K562 (cell line): ENCODE measurements around the gene THAP12. TPM values are rescaled to one million over a fixed set of nuclear protein-coding genes. Genes with fewer than 3 reads are reported as not detected.
A peak's percentile ranks its signal among the peaks of the same experiment; 100 is the strongest.

Experiments used
- ATAC-seq: fragments of 200-7000 bp; cut with Tn5 transposase; 3 replicates; pipeline ENCODE4 v1.9.1; 2020; ENCODE audit warnings: moderate library complexity
- BruUV-seq: library from RNA; stranded (reverse); fragments of 400-500 nt; replicated peaks from 2 replicates; lab custom pipeline; 2021; lab: Mats Ljungman, UMichigan
- CTCF ChIA-PET: fragments of 300-600 bp; formaldehyde crosslinking; extraction: SDS; loops from one replicate; lab custom pipeline; 2021; ENCODE audit warnings: low intra/inter-chr PET ratio; lab: Yijun Ruan, JAX
- POLR2A ChIA-PET: fragments of 300-600, 350-650 bp; sonication (Branson Sonifier 250); formaldehyde crosslinking; extraction: SDS; loops from one replicate; lab custom pipeline; 2021; ENCODE audit warnings: antibody characterized with exemption, inconsistent platforms; lab: Yijun Ruan, JAX
- DNase-seq, 4 experiments: peaks; one replicate each; pipeline versions ENCODE4 v3.0.0 to v3.0.0-alpha.2; 2011 to 2018; ENCODE audit warnings: low spot score in 3 of 4, mixed read lengths in 3 of 4; ENCODE audit errors: extremely low read depth in 1 of 4
- FAIRE-seq: peaks from 2 replicates; lab custom pipeline; 2011; peaks lifted over from hg19 to GRCh38; lab: Jason Lieb, UNC
- H2AFZ ChIP-seq: 2 replicates; pipeline ENCODE4 v1.6.0; 2011; ENCODE audit warnings: low read depth, low read length, control low read depth, inconsistent platforms
- H3K27ac ChIP-seq: fragments of 200-600 bp; 3 replicates; pipeline ENCODE4 v1.8.0; 2011; ENCODE audit warnings: low read depth, mild to moderate bottlenecking, control low read depth, inconsistent platforms, low read length, moderate library complexity, mixed read lengths; ENCODE audit errors: extremely low read depth
- H3K27me3 ChIP-seq, 2 experiments: fragments of 300-600 bp in 1 of 2; 2 replicates in 1 of 2; 3 replicates in 1 of 2; pipeline versions ENCODE4 v1.6.0 to v1.8.0; 2011; ENCODE audit warnings: inconsistent platforms in 2 of 2, low read length in 2 of 2, mild to moderate bottlenecking in 1 of 2, mixed read lengths in 1 of 2, moderate library complexity in 1 of 2; ENCODE audit not compliant: control insufficient read depth in 2 of 2, insufficient read depth in 2 of 2
- H3K36me3 ChIP-seq: fragments of 300-600 bp; 3 replicates; pipeline ENCODE4 v1.8.0; 2011; ENCODE audit warnings: mild to moderate bottlenecking, low read length, inconsistent platforms; ENCODE audit not compliant: control insufficient read depth, insufficient read depth
- H3K4me1 ChIP-seq, 2 experiments: fragments of 200-600 bp in 1 of 2; replicated peaks in 1 of 2; 2 replicates in 1 of 2; 3 replicates in 1 of 2; pipeline versions ENCODE4 v1.5.1 to v1.8.0; 2011; ENCODE audit warnings: inconsistent platforms in 2 of 2, low read length in 2 of 2, mild to moderate bottlenecking in 1 of 2, mixed read lengths in 1 of 2, moderate library complexity in 1 of 2; ENCODE audit not compliant: control insufficient read depth in 2 of 2, insufficient read depth in 2 of 2
- H3K4me2 ChIP-seq: 2 replicates; pipeline ENCODE4 v1.6.1; 2011; ENCODE audit warnings: low read length, control low read depth, inconsistent platforms, mixed read lengths; ENCODE audit not compliant: insufficient read depth
- H3K4me3 ChIP-seq: fragments of 200-600 bp; sonication (generic), shearing (Covaris generic); 2 replicates; pipeline ENCODE4 v1.5.1; 2016; ENCODE audit warnings: control low read depth, inconsistent platforms
- H3K79me2 ChIP-seq: fragments of 200-600 bp; 3 replicates; pipeline ENCODE4 v1.8.0; 2011; ENCODE audit warnings: low read length, inconsistent platforms; ENCODE audit not compliant: control insufficient read depth, insufficient read depth
- H3K9ac ChIP-seq, 2 experiments: 2 replicates each; pipeline versions ENCODE4 v1.6.0 to v1.6.1; 2011; ENCODE audit warnings: low read depth in 2 of 2, low read length in 2 of 2, control low read depth in 1 of 2, inconsistent platforms in 1 of 2, mild to moderate bottlenecking in 1 of 2, mixed read lengths in 1 of 2; ENCODE audit not compliant: insufficient read depth in 1 of 2
- H3K9me1 ChIP-seq: one replicate; pipeline ENCODE4 v1.6.0; 2011; ENCODE audit warnings: inconsistent platforms, mild to moderate bottlenecking, low read length, moderate library complexity; ENCODE audit not compliant: control insufficient read depth, insufficient read depth
- H3K9me3 ChIP-seq: replicated peaks from 2 replicates; pipeline ENCODE4 v1.5.1; 2011; ENCODE audit warnings: low read depth, low read length, inconsistent platforms; ENCODE audit not compliant: control insufficient read depth, insufficient read depth
- H4K20me1 ChIP-seq: replicated peaks from 2 replicates; pipeline ENCODE4 v1.6.1; 2011; ENCODE audit warnings: low read length, inconsistent platforms, mixed read lengths; ENCODE audit not compliant: control insufficient read depth, insufficient read depth
- CEBPB ChIP-seq: fragments of 450-650 bp; IDR thresholded peaks from 2 replicates; pipeline ENCODE4 v1.6.1; 2016; ENCODE audit warnings: missing genetic modification characterization, missing compliant biosample characterization
- CEBPG ChIP-seq, 3 experiments: fragments of 200-800 bp in 1 of 3; sonication (Bioruptor generic) in 1 of 3; sonication (generic) in 1 of 3; formaldehyde crosslinking in 1 of 3; IDR thresholded peaks in 2 of 3; conservative IDR thresholded peaks in 1 of 3; 2 replicates each; pipeline versions ENCODE4 v1.6.1 to v1.8.0; 2016 to 2022; ENCODE audit warnings: missing compliant biosample characterization in 2 of 3, missing genetic modification characterization in 2 of 3, mild to moderate bottlenecking in 1 of 3, missing genetic modification reagents in 1 of 3
- KDM1A ChIP-seq, 2 experiments: fragments of 450-650 bp; IDR thresholded peaks; 2 replicates each; pipeline ENCODE4 v1.6.1; 2016; ENCODE audit warnings: mild to moderate bottlenecking in 2 of 2
- ZNF79 ChIP-seq: fragments of 250-450 bp; sonication (Bioruptor Pico); IDR thresholded peaks from 2 replicates; pipeline ENCODE4 v1.4.0; 2020; ENCODE audit warnings: low read depth, mild to moderate bottlenecking, moderate library complexity
- WGBS: fragments of 100-300 bp; shearing (Covaris generic); methylation state at CpG from one replicate; pipeline ENCODE4 v1.1.6; 2016; ENCODE audit warnings: low coverage, mixed read lengths; ENCODE audit not compliant: insufficient coverage; ENCODE audit errors: missing lambda C conversion rate; 5-methylcytosine and 5-hydroxymethylcytosine counted together
- in situ Hi-C: fragments of 300-500 bp; cut with MboI; formaldehyde crosslinking; loops from 4 replicates; pipeline ENCODE4 v1.15.0; 2018; ENCODE audit warnings: inconsistent platforms, mixed read lengths
- intact Hi-C: fragments of 100-400 bp; cut with micrococcal nuclease; formaldehyde crosslinking; loops from 2 replicates; pipeline ENCODE4 v1.14.2; 2022
- polyA plus RNA-seq, 8 experiments: library from polyadenylated mRNA; depleted of rRNA in 4 of 8; stranded (reverse) in 5 of 8; unstranded in 3 of 8; fragments of >200 nt; fragmentation: Nextera tagmentation in 2 of 8; fragmentation: Illumina TruSeq in 1 of 8; extraction: Ambion mirVana in 2 of 8; extraction: Trizol in 1 of 8; gene quantifications; 2 replicates each; pipeline versions ENCODE4 v1.2.1 to v1.2.3, GENCODE V29; 2011 to 2014; ENCODE audit warnings: inconsistent platforms in 1 of 8, missing spikeins in 1 of 8
- total RNA-seq, 7 experiments: library from RNA; depleted of rRNA in 6 of 7; stranded (reverse); fragments of >200 nt in 6 of 7; fragmentation: Illumina TruSeq in 2 of 7; extraction: Trizol in 2 of 7; gene quantifications; 2 replicates each; pipeline versions ENCODE4 v1.2.1 to v1.2.3, GENCODE V29; 2011 to 2021; ENCODE audit warnings: low replicate concordance in 1 of 7
- TF ChIP-seq, protein P1 (sequence below), 2 experiments: fragments of 450-650 bp; conservative IDR thresholded peaks; 2 replicates each; pipeline ENCODE4 v1.6.1; 2017; ENCODE audit warnings: mild to moderate bottlenecking in 2 of 2, moderate library complexity in 2 of 2

The THAP12 gene
- total and polyA plus RNA-seq, 9 of the 15 experiments (the other 6 are each of a cell fraction or from before 2014, with no cell fraction given), result 28.1 to 103 (median 57.8) TPM

- no peaks in the 10 kb centered on the region for H3K9me3 ChIP-seq
- no peak for FAIRE-seq
- DNase-seq, result no peak
- H3K36me3 ChIP-seq, result no peaks in the 10 kb centered on the region
- no peak overlapping the region for H3K4me2 ChIP-seq
- no peaks in the 10 kb centered on the region for H4K20me1 ChIP-seq
- H3K27me3 ChIP-seq, result peaks cover 0 to 14% of the 10 kb centered on the region in 2 experiments; a peak in 2 of 5 replicates
- ATAC-seq, result no peak
- intact Hi-C loops, result loop anchor here (10.0 kb wide), 1 partner anchor 350 kb away; the partner anchor contains the start of gene LRRC32
- peaks cover 14 to 18% of the 10 kb centered on the region in 2 experiments; a peak in 4 of 5 replicates for H3K4me1 ChIP-seq
- in situ Hi-C loops, result no loop called here
- CTCF ChIA-PET, result no interaction called here
- BruUV-seq, result no TSS peak
- WGBS, result 49% methylated on average over 2 of the region's 2 CpGs
- H3K9ac ChIP-seq, result no peak overlapping the region
- peak; percentile 76 for TF ChIP-seq CEBPB
- TF ChIP-seq CEBPG (CRISPR knock-in tag; IDR thresholded peaks at IDR 0.05), result no peak
- peak; percentile 52 to 69; a peak in 3 of 4 replicates for TF ChIP-seq CEBPG (tag; conservative IDR thresholded peaks at IDR 0.05 in 1 of 2, IDR thresholded peaks at IDR 0.05 in 1 of 2)
- no peak for TF ChIP-seq ZNF79
- no peaks in the 10 kb centered on the region for H3K9me1 ChIP-seq
- no peak overlapping the region for H3K27ac ChIP-seq
- H3K4me3 ChIP-seq, result no peak overlapping the region
- POLR2A ChIA-PET, result no interaction called here
- no peaks in the 10 kb centered on the region for H3K79me2 ChIP-seq
- H2AFZ ChIP-seq, result no peak overlapping the region
Observed at GRCh38 chr11:76325185-76325584, 55.7 kb downstream of the THAP12 start.

GRCh38 chr11:76323804-76324203 is 57.1 kb downstream of the THAP12 start:
- intact Hi-C loops (loop anchor here (10.0 kb wide), 1 partner anchor 351 kb away; the partner anchor contains the start of gene LRRC32), in situ Hi-C loops (no loop called here)
- Histone ChIP-seq H2AFZ (no peak overlapping the region), H3K27me3 (no peaks in the 10 kb centered on the region), H3K36me3 (no peaks in the 10 kb centered on the region), H3K4me3 (no peak overlapping the region), H3K9ac (no peak overlapping the region), H4K20me1 (no peaks in the 10 kb centered on the region), H3K4me1 (peaks cover 14 to 18% of the 10 kb centered on the region in 2 experiments; a peak in 4 of 5 replicates), H3K27ac (no peak overlapping the region), H3K9me1 (no peaks in the 10 kb centered on the region), H3K79me2 (no peaks in the 10 kb centered on the region), H3K4me2 (no peak overlapping the region), H3K9me3 (no peaks in the 10 kb centered on the region)
- FAIRE-seq, result no peak
- TF ChIP-seq KDM1A (IDR thresholded peaks at IDR 0.05), result peak in 1 of 2 experiments; percentile 1; a peak in 1 of 4 replicates
- TF ChIP-seq, protein P1, sequence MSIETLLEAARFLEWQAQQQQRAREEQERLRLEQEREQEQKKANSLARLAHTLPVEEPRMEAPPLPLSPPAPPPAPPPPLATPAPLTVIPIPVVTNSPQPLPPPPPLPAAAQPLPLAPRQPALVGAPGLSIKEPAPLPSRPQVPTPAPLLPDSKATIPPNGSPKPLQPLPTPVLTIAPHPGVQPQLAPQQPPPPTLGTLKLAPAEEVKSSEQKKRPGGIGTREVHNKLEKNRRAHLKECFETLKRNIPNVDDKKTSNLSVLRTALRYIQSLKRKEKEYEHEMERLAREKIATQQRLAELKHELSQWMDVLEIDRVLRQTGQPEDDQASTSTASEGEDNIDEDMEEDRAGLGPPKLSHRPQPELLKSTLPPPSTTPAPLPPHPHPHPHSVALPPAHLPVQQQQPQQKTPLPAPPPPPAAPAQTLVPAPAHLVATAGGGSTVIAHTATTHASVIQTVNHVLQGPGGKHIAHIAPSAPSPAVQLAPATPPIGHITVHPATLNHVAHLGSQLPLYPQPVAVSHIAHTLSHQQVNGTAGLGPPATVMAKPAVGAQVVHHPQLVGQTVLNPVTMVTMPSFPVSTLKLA (conservative IDR thresholded peaks at IDR 0.05), result no peak
- DNase-seq, result no peak
- CTCF ChIA-PET, result no interaction called here
- POLR2A ChIA-PET, result interaction anchor here (0.8 kb wide), 1 partner anchor 13 kb away, joined by 3 read pairs; no protein-coding TSS in a partner anchor
- BruUV-seq, result no TSS peak
- no peak for ATAC-seq
- 70% methylated on average over 6 of the region's 6 CpGs for WGBS
